ENCODE measurements around the gene WDR88. TPM values are rescaled to one million over a fixed set of nuclear protein-coding genes. Genes with fewer than 3 reads are reported as not detected.
"Not testable (repeated sequence)": the region's sequence is repeated elsewhere in the genome, so short reads cannot be mapped to it uniquely, and the experiment has no call there.

The WDR88 gene
- total and polyA plus RNA-seq, 12 donors, result 0.03 to 0.11 TPM; not detected in 10

- WGBS, 4 donors, result 91 to 95% (median 93%) methylated on average over 10 of the region's 10 CpGs
- H3K36me3 ChIP-seq (replicated peaks in 1 of 2), result peaks cover 0 to 33% of the 10 kb centered on the region in 2 donors
Observed at GRCh38 chr19:33118643-33119042, 13.3 kb upstream of the WDR88 start.

DNA sequence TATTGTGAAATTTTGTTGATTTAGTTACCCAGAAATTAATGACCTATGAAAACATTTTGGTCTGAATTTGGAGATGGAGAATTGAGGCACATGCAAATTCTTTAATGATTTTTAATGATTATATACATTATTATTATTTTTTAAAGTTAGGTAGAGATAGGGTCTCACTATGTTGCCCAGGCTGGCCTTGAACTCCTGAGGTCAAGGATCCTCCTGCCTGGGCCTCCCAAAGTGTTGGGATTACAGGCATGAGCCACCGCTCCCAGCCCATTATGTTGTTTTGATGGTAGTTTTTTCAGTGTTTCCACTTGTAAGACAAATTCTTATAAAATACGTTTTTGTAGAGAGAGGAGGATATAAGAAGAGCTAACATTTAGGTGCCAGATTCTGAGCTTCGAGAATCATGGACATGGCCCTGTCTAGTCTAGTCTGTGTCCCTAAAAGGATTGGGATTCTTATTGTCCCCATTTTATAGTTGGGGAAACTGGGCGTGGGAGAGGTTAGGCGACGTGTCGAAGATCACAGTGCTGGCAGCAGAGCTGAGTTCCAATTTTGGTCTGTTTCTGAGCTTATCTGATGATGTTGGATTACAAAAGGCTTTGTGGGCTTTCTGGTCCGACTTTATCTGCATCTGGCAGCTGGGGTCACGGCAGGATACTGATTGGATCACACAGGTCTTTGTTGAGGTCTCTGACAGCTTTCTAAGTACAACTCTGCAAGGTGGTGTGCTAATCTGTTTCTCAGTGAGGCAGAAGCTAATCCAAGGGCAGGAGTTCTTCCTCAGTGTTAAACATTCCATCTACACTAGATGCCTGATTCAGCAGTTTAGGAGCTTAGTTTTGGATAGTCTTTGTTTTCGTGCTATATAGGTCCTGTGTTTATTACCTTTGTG, 7.5 kb upstream of the WDR88 start:
- no peak for TF ChIP-seq POLR2A (IDR thresholded peaks at IDR 0.05)
- 82 to 85% (median 84%) methylated on average over 10 of the region's 10 CpGs for WGBS, 4 donors
- H3K4me3 ChIP-seq, result no peak overlapping the region
- H3K27ac ChIP-seq, result no peak overlapping the region
- no peak for DNase-seq
- H3K4me1 ChIP-seq (replicated peaks in 1 of 2), result no peaks in the 10 kb centered on the region
- peaks cover 0 to 32% of the 10 kb centered on the region in 2 donors for H3K36me3 ChIP-seq (replicated peaks in 1 of 2)
- H3K9me3 ChIP-seq (replicated peaks in 1 of 3), result no peaks in the 10 kb centered on the region
- intact Hi-C loops (cut with DNase I), result no loop called here
- no peaks in the 10 kb centered on the region for H3K27me3 ChIP-seq

More at GRCh38 chr19:33118643-33119042, 13.3 kb upstream of the WDR88 start:
- Histone ChIP-seq H3K9me3 (replicated peaks in 1 of 3) (no peaks in the 10 kb centered on the region), H3K27ac (no peak overlapping the region), H3K27me3 (no peaks in the 10 kb centered on the region), H3K4me3 (no peak overlapping the region), H3K4me1 (replicated peaks in 1 of 2) (no peaks in the 10 kb centered on the region)
- no peak for DNase-seq
- intact Hi-C loops (cut with DNase I), result loop anchor here in 1 of 2 donors (5.0 kb wide), 1 partner anchor 141 kb away; no protein-coding TSS in a partner anchor
- TF ChIP-seq, protein P1, sequence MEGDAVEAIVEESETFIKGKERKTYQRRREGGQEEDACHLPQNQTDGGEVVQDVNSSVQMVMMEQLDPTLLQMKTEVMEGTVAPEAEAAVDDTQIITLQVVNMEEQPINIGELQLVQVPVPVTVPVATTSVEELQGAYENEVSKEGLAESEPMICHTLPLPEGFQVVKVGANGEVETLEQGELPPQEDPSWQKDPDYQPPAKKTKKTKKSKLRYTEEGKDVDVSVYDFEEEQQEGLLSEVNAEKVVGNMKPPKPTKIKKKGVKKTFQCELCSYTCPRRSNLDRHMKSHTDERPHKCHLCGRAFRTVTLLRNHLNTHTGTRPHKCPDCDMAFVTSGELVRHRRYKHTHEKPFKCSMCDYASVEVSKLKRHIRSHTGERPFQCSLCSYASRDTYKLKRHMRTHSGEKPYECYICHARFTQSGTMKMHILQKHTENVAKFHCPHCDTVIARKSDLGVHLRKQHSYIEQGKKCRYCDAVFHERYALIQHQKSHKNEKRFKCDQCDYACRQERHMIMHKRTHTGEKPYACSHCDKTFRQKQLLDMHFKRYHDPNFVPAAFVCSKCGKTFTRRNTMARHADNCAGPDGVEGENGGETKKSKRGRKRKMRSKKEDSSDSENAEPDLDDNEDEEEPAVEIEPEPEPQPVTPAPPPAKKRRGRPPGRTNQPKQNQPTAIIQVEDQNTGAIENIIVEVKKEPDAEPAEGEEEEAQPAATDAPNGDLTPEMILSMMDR (IDR thresholded peaks at IDR 0.05), result no peak
- TF ChIP-seq POLR2A (IDR thresholded peaks at IDR 0.05), result no peak

DNA sequence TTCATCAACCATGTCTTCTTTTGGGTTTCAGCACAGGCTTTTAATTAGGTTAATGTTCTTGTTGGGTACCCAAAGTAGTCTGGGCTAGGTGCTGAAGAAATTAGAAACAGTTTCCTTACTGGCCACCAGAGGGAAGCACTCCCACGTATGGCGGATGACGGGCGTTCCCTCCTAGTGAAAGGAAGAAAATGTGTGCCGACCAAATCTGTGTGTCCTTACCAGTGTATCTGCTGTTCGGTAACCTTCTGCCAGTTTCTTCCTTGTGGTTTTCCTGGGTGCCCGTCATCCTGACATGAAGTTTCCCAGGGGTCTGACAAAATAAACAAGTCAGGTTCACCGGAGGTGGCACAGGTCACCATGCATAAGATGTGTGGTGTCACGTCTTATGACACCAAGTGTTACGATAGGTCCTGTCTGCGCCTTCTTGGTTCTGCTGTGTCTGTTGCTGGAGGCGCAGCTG, 6.0 kb upstream of the WDR88 start:
- no peak for TF ChIP-seq POLR2A (IDR thresholded peaks at IDR 0.05)
- TF ChIP-seq, protein P1 (IDR thresholded peaks at IDR 0.05), result peak; percentile 61 to 80 (median 74)
- no peaks in the 10 kb centered on the region for H3K27me3 ChIP-seq
- H3K27ac ChIP-seq, result no peak overlapping the region
- H3K4me3 ChIP-seq, result no peak overlapping the region
- no peaks in the 10 kb centered on the region for H3K9me3 ChIP-seq (replicated peaks in 1 of 3)
- peaks cover 0 to 35% of the 10 kb centered on the region in 2 donors for H3K36me3 ChIP-seq (replicated peaks in 1 of 2)
- intact Hi-C loops (cut with DNase I), result no loop called here
- peaks cover 0 to 5% of the 10 kb centered on the region in 2 donors for H3K4me1 ChIP-seq (replicated peaks in 1 of 2)
- 35 to 56% (median 41%) methylated on average over 8 to 12 of the region's 12 CpGs for WGBS, 4 donors
- DNase-seq, result peak; percentile 37 to 72 (median 49)

GRCh38 chr19:33126712-33127111, 5.2 kb upstream of the WDR88 start:
- peaks cover 0 to 34% of the 10 kb centered on the region in 2 donors for H3K36me3 ChIP-seq (replicated peaks in 1 of 2)
- H3K27me3 ChIP-seq; DNase-seq; H3K4me1 ChIP-seq (replicated peaks in 1 of 2); H3K4me3 ChIP-seq; H3K27ac ChIP-seq; intact Hi-C loops (cut with DNase I); H3K9me3 ChIP-seq (replicated peaks in 1 of 3): not testable (repeated sequence)
- 92 to 96% (median 93%) methylated on average over 8 of the region's 8 CpGs for WGBS, 4 donors

- H3K4me1 ChIP-seq (replicated peaks in 1 of 2), result peaks cover 0 to 11% of the 10 kb centered on the region in 2 donors
- no peaks in the 10 kb centered on the region for H3K27me3 ChIP-seq
- no peak for TF ChIP-seq POLR2A (IDR thresholded peaks at IDR 0.05)
- H3K4me3 ChIP-seq, result no peak overlapping the region
- peaks cover 0 to 26% of the 10 kb centered on the region in 2 donors for H3K36me3 ChIP-seq (replicated peaks in 1 of 2)
- intact Hi-C loops (cut with DNase I), result no loop called here
- H3K27ac ChIP-seq, result no peak overlapping the region
- 71 to 87% (median 73%) methylated on average over 6 of the region's 6 CpGs for WGBS, 4 donors
- H3K9me3 ChIP-seq (replicated peaks in 1 of 3), result no peaks in the 10 kb centered on the region
- no peak for DNase-seq
Observed at GRCh38 chr19:33129901-33130300, 2.0 kb upstream of the WDR88 start.
